AG04450 (cell line): Measurements from ENCODE around the gene CERS6. TPM values are rescaled to one million over a fixed set of nuclear protein-coding genes. Genes with fewer than 3 reads are reported as not detected.

ENCODE experiments used
- CTCF ChIA-PET: fragments of 300-600, 350-600 bp; formaldehyde crosslinking; extraction: SDS; loops from one replicate; lab custom pipeline; 2022; ENCODE audit warnings: antibody characterized with exemption, inconsistent platforms; lab: Charles Lee
- POLR2A ChIA-PET: fragments of 350-600 bp; formaldehyde crosslinking; extraction: SDS; loops from one replicate; lab custom pipeline; 2021; ENCODE audit warnings: antibody characterized with exemption, inconsistent platforms; lab: Yijun Ruan, JAX
- DNase-seq: peaks from one replicate; pipeline ENCODE4 v3.0.0-alpha.2; 2011; ENCODE audit warnings: low read depth, low spot score
- H3K27ac ChIP-seq: one replicate; pipeline ENCODE4 v1.5.1; 2012; ENCODE audit warnings: low read depth, low read length, control low read depth
- H3K27me3 ChIP-seq: one replicate; pipeline ENCODE4 v1.6.0; 2012; ENCODE audit warnings: low read length; ENCODE audit not compliant: control insufficient read depth, insufficient read depth
- H3K4me3 ChIP-seq: 2 replicates; pipeline ENCODE4 v1.5.1; 2011; ENCODE audit warnings: mild to moderate bottlenecking, low read depth, low read length, control low read depth
- H3K9me3 ChIP-seq: 2 replicates; pipeline ENCODE4 v1.5.1; 2012; ENCODE audit warnings: low read length; ENCODE audit not compliant: control insufficient read depth, insufficient read depth
- polyA plus RNA-seq: library from polyadenylated mRNA; depleted of rRNA; stranded (reverse); fragments of >200 nt; gene quantifications from 2 replicates; pipeline ENCODE4 v1.2.3, GENCODE V29; 2011
- TF ChIP-seq, protein P1 (sequence below): IDR thresholded peaks from 2 replicates; pipeline ENCODE4 v1.5.1; 2011; ENCODE audit warnings: low read depth, low read length, control low read depth, inconsistent platforms

Gene CERS6
- polyA plus RNA-seq, 1 experiment: 6.2 TPM

DNA sequence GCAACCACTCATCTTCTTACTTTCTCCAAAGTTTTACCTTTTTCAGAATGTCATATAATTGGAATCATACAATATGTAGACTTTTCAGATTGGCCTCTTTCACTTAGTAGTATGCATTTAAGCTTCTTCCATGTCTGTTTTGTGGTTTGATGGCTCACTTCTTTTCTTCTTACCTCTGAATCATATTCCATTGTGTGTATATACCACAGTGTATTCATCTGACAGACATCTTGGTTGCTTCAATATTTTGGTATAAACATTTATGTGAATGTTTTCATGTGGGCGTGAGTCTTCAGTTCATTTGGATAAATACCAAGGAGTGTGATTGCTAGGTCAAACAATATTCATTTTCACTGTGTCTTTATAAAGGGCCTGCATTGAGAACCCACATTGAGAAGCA lies 210.3 kb downstream of the CERS6 start:
- H3K27me3 ChIP-seq: no peaks in the 10 kb centered on the region
- ChIA-PET POLR2A (no interaction called here), CTCF (no interaction called here)
- H3K27ac ChIP-seq: no peak overlapping the region
- no peak overlapping the region for H3K4me3 ChIP-seq
- no peaks in the 10 kb centered on the region for H3K9me3 ChIP-seq
- DNase-seq: peak; percentile 23
- TF ChIP-seq, protein P1, sequence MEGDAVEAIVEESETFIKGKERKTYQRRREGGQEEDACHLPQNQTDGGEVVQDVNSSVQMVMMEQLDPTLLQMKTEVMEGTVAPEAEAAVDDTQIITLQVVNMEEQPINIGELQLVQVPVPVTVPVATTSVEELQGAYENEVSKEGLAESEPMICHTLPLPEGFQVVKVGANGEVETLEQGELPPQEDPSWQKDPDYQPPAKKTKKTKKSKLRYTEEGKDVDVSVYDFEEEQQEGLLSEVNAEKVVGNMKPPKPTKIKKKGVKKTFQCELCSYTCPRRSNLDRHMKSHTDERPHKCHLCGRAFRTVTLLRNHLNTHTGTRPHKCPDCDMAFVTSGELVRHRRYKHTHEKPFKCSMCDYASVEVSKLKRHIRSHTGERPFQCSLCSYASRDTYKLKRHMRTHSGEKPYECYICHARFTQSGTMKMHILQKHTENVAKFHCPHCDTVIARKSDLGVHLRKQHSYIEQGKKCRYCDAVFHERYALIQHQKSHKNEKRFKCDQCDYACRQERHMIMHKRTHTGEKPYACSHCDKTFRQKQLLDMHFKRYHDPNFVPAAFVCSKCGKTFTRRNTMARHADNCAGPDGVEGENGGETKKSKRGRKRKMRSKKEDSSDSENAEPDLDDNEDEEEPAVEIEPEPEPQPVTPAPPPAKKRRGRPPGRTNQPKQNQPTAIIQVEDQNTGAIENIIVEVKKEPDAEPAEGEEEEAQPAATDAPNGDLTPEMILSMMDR: no peak

DNA sequence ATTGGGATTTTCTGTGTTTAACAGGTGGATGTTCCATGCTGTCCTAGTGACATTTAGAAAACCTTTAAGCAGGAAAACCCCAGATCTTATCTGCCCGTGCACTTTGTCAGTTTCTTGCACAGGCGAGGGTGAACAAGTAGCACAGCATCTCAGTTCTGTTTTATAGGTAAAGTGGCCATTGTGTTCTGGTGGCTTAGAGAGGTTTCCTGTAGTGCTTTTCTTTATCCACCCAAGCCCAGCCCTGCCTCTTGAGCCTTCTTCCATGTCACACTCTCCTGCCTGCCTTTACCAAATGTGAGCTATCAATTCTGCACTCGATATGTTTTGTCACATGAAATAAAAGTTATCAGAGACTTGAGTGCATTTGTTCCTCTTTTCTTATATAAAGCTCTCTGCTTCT lies 211.1 kb downstream of the CERS6 start:
- ChIA-PET POLR2A (no interaction called here), CTCF (no interaction called here)
- no peak overlapping the region for H3K4me3 ChIP-seq
- no peak for DNase-seq
- TF ChIP-seq, protein P1: no peak
- H3K27me3 ChIP-seq: no peaks in the 10 kb centered on the region
- no peak overlapping the region for H3K27ac ChIP-seq
- H3K9me3 ChIP-seq: no peaks in the 10 kb centered on the region

DNA sequence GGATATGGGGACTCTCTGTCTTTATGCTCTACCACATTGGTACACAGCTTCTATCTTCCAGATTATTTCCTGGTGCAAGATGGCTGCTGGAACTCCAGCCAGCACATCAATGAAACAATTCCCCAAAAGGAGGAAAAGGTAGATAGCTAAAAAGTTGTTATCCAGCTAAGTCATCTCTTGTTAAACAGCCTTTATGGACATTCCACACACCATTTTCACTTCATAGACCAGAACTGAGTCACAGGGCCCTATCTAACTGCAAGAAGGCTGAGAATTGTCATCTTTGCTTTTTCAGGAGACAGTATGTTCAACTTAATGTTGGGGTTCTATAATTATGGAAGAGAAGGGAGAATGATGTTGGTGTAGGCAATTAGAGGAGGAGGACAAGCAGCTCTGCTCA lies 213.1 kb downstream of the CERS6 start:
- Histone ChIP-seq H3K27me3 (no peaks in the 10 kb centered on the region), H3K4me3 (no peak overlapping the region), H3K27ac (no peak overlapping the region), H3K9me3 (no peaks in the 10 kb centered on the region)
- TF ChIP-seq, protein P1: no peak
- no peak for DNase-seq
- ChIA-PET POLR2A (no interaction called here), CTCF (interaction anchor here (1.0 kb wide), 1 partner anchor 321 kb away, joined by 3 read pairs; no protein-coding TSS in a partner anchor)

DNA sequence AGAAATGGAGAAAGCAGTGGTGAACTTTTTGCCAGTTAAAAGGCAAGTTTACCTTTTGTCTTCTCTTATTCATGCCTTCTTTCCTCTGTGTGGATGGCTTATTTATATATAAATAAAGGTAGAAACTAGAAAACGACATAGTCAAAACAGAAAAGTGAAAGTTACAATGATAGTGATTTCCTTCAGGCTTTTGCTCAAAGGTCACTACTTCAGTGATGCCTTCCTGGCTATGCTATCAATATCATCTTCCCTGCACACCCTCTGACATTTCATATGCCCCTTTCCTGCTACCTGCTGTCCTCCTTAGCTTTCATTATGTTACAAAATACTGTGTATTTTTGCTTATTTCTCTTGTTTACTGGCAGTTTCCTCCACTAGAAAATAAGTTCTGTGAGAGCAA lies 214.4 kb downstream of the CERS6 start:
- Histone ChIP-seq H3K27me3 (no peaks in the 10 kb centered on the region), H3K9me3 (no peaks in the 10 kb centered on the region; the same call in 1 of the 2 replicates), H3K4me3 (no peak overlapping the region), H3K27ac (no peak overlapping the region)
- no peak for DNase-seq
- TF ChIP-seq, protein P1: no peak
- CTCF ChIA-PET: interaction anchor here (0.5 to 0.6 kb wide), 2 partner anchors 20 to 150 kb away, joined by 3 read pairs; no protein-coding TSS in a partner anchor
- POLR2A ChIA-PET: no interaction called here

DNA sequence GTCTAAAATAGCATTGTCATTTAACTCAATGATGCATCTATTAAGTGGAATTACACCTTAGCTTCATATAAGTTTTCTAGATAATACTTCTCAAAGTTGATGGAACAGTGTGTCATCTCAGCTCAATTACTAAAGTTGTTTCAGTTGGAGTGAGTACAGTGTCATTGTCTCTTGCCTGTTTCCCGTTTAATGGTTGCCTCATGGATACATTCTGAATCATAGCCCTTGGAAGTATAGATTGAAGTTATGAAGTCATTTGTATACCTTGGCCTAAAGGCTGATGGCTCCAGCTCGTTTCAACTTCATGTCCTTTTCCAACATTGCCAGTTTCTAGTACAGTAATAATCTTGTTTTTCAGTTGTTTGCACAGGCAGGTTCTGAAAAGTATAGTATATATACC lies 215.9 kb downstream of the CERS6 start:
- H3K27me3 ChIP-seq: no peaks in the 10 kb centered on the region
- no peaks in the 10 kb centered on the region; the same call in 1 of the 2 replicates for H3K9me3 ChIP-seq
- H3K4me3 ChIP-seq: no peak overlapping the region
- peak; percentile 18 for DNase-seq
- H3K27ac ChIP-seq: no peak overlapping the region
- POLR2A ChIA-PET: no interaction called here
- CTCF ChIA-PET: interaction anchor here (0.6 to 1.6 kb wide), 4 partner anchors 15 to 458 kb away, joined by 4 to 6 read pairs (median 5); no protein-coding TSS in a partner anchor
- TF ChIP-seq, protein P1: no peak
